HUES6 (cell line): ENCODE results near the gene CX3CL1.
"Not testable (repeated sequence)": the region's sequence is repeated elsewhere in the genome, so short reads cannot be mapped to it uniquely, and the experiment has no call there.

Source experiments
- H3K27ac ChIP-seq: 2 replicates; pipeline ENCODE4 v1.7.0; 2013; ENCODE audit warnings: low read depth, mild to moderate bottlenecking, low read length, inconsistent platforms
- H3K27me3 ChIP-seq: 2 replicates; pipeline ENCODE4 v1.6.1; 2013; ENCODE audit warnings: low read length; ENCODE audit not compliant: control insufficient read depth, insufficient read depth
- H3K36me3 ChIP-seq: 2 replicates; pipeline ENCODE4 v1.6.1; 2013; ENCODE audit warnings: low read length; ENCODE audit not compliant: control insufficient read depth, insufficient read depth
- H3K4me1 ChIP-seq: 2 replicates; pipeline ENCODE4 v1.6.1; 2013; ENCODE audit warnings: low read length; ENCODE audit not compliant: control insufficient read depth, insufficient read depth
- H3K4me3 ChIP-seq: 2 replicates; pipeline ENCODE4 v1.5.1; 2013; ENCODE audit warnings: low read depth, low read length
- H3K9ac ChIP-seq: one replicate; pipeline ENCODE4 v1.6.1; 2013; ENCODE audit warnings: mild to moderate bottlenecking, low read length
- H3K9me3 ChIP-seq: 2 replicates; pipeline ENCODE4 v1.6.1; 2013; ENCODE audit warnings: low read depth, low read length; ENCODE audit not compliant: control insufficient read depth, insufficient read depth

Gene CX3CL1

GRCh38 chr16:57394444-57394843 lies 22.2 kb downstream of the CX3CL1 start:
- no peak overlapping the region for H3K9ac ChIP-seq
- no peaks in the 10 kb centered on the region for H3K9me3 ChIP-seq
- no peaks in the 10 kb centered on the region for H3K4me1 ChIP-seq
- H3K27ac ChIP-seq: no peak overlapping the region
- no peaks in the 10 kb centered on the region for H3K36me3 ChIP-seq
- H3K27me3 ChIP-seq: no peaks in the 10 kb centered on the region
- H3K4me3 ChIP-seq: no peak overlapping the region

- Histone ChIP-seq H3K27me3 (no peaks in the 10 kb centered on the region), H3K4me3 (no peak overlapping the region), H3K9me3 (no peaks in the 10 kb centered on the region), H3K36me3 (no peaks in the 10 kb centered on the region), H3K9ac (no peak overlapping the region), H3K4me1 (no peaks in the 10 kb centered on the region), H3K27ac (no peak overlapping the region)
Measured at GRCh38 chr16:57395026-57395425, 22.7 kb downstream of the CX3CL1 start.

- no peak overlapping the region for H3K4me3 ChIP-seq
- H3K27me3 ChIP-seq: no peaks in the 10 kb centered on the region
- no peaks in the 10 kb centered on the region for H3K9me3 ChIP-seq
- no peak overlapping the region for H3K9ac ChIP-seq
- no peaks in the 10 kb centered on the region for H3K36me3 ChIP-seq
- H3K4me1 ChIP-seq: no peaks in the 10 kb centered on the region
- no peak overlapping the region for H3K27ac ChIP-seq
Measured at GRCh38 chr16:57396786-57397185, 24.5 kb downstream of the CX3CL1 start.

GRCh38 chr16:57397493-57397892 lies 25.2 kb downstream of the CX3CL1 start:
- H3K36me3 ChIP-seq, H3K27me3 ChIP-seq, H3K27ac ChIP-seq, H3K4me1 ChIP-seq, H3K9ac ChIP-seq, H3K4me3 ChIP-seq, H3K9me3 ChIP-seq: not testable (repeated sequence)

GRCh38 chr16:57401943-57402640 lies 29.8 kb downstream of the CX3CL1 start:
- 0 out of 2 replicates have a peak, but pooled peaks cover 4% of the 10 kb centered on the region for H3K27me3 ChIP-seq
- no peaks in the 10 kb centered on the region for H3K4me1 ChIP-seq
- no peaks in the 10 kb centered on the region for H3K9me3 ChIP-seq
- no peak overlapping the region for H3K4me3 ChIP-seq
- no peak overlapping the region for H3K27ac ChIP-seq
- no peaks in the 10 kb centered on the region for H3K36me3 ChIP-seq
- no peak overlapping the region for H3K9ac ChIP-seq

- Histone ChIP-seq H3K4me1 (no peaks in the 10 kb centered on the region), H3K36me3 (no peaks in the 10 kb centered on the region), H3K9me3 (no peaks in the 10 kb centered on the region), H3K27me3 (0 out of 2 replicates have a peak, but pooled peaks cover 4% of the 10 kb centered on the region), H3K27ac (no peak within 1 kb of the TSS), H3K9ac (no peak within 1 kb of the TSS), H3K4me3 (no peak within 1 kb of the TSS)
Measured at GRCh38 chr16:57403965-57404817, 31.9 kb downstream of the CX3CL1 start, which contains the start of gene CCL17. CCL17 (plus strand) TSS chr16:57404767; CDS start chr16:57413933, 9,166 bp downstream.

- no peaks in the 10 kb centered on the region for H3K36me3 ChIP-seq
- H3K9ac ChIP-seq: no peak overlapping the region
- no peaks in the 10 kb centered on the region for H3K9me3 ChIP-seq
- H3K27me3 ChIP-seq: 0 out of 2 replicates have a peak, but pooled peaks cover 4% of the 10 kb centered on the region
- no peak overlapping the region for H3K4me3 ChIP-seq
- H3K27ac ChIP-seq: no peak overlapping the region
- H3K4me1 ChIP-seq: no peaks in the 10 kb centered on the region
Measured at GRCh38 chr16:57405097-57405496, 32.8 kb downstream of the CX3CL1 start.

GRCh38 chr16:57406881-57407280 lies 34.6 kb downstream of the CX3CL1 start:
- H3K9ac ChIP-seq: no peak overlapping the region
- peaks cover 2% of the 10 kb centered on the region; the same call in 1 of the 2 replicates for H3K4me1 ChIP-seq
- 0 out of 2 replicates have a peak, but pooled peaks cover 4% of the 10 kb centered on the region for H3K27me3 ChIP-seq
- no peak overlapping the region for H3K27ac ChIP-seq
- H3K36me3 ChIP-seq: no peaks in the 10 kb centered on the region
- no peaks in the 10 kb centered on the region for H3K9me3 ChIP-seq
- H3K4me3 ChIP-seq: no peak overlapping the region

- Histone ChIP-seq H3K4me3 (no peak overlapping the region), H3K9ac (no peak overlapping the region), H3K4me1 (peaks cover 2% of the 10 kb centered on the region; the same call in 1 of the 2 replicates), H3K9me3 (no peaks in the 10 kb centered on the region), H3K36me3 (no peaks in the 10 kb centered on the region), H3K27me3 (0 out of 2 replicates have a peak, but pooled peaks cover 4% of the 10 kb centered on the region), H3K27ac (no peak overlapping the region)
Measured at GRCh38 chr16:57407521-57408353, 35.4 kb downstream of the CX3CL1 start.

- H3K27me3 ChIP-seq: 0 out of 2 replicates have a peak, but pooled peaks cover 4% of the 10 kb centered on the region
- H3K36me3 ChIP-seq: no peaks in the 10 kb centered on the region
- H3K4me1 ChIP-seq: peaks cover 2% of the 10 kb centered on the region; the same call in 1 of the 2 replicates
- no peaks in the 10 kb centered on the region for H3K9me3 ChIP-seq
- H3K27ac ChIP-seq: no peak overlapping the region
- H3K4me3 ChIP-seq: no peak overlapping the region
- no peak overlapping the region for H3K9ac ChIP-seq
Measured at GRCh38 chr16:57409065-57409464, 36.8 kb downstream of the CX3CL1 start.
